ENCODE results near the gene ZNF598.

DNA sequence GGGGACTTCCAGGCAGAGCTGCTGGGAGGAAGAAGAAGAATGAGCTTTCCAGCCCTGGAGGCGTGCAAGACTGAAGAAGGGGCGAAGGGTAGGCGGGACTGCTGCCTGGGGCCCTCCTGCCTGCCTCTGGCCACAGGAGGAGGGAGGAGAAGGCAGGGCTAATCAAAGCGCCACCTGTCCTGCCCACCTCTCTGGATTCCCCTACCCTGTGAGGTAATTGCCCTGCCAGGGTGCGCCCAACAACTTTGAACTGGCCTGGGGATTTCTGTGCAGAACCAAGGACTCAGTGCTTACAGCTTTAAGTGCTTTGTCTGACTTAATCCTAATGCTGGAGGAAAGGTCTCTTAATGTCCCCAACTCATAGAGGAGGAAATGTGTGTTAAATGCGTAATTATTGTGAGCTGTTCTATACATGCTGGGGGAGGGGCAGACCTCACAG, 28.2 kb downstream of the ZNF598 start, which contains the start of gene NOXO1:
- TF ChIP-seq RXRA (CRISPR knock-in tag; IDR thresholded peaks at IDR 0.05) (no peak), ETV5 (CRISPR knock-in tag; IDR thresholded peaks at IDR 0.05; ENCODE audit: borderline replicate concordance) (no peak), SRF (IDR thresholded peaks at IDR 0.05; ENCODE audit: low read depth, low read length) (no peak), EP300 (IDR thresholded peaks at IDR 0.05; ENCODE audit: low read depth in 2 of 2, low read length in 2 of 2) (no peak), EP300 (CRISPR knock-in tag; IDR thresholded peaks at IDR 0.05; ENCODE audit: borderline replicate concordance) (no peak), EHMT2 (IDR thresholded peaks at IDR 0.05; ENCODE audit: borderline replicate concordance, low read depth, low read length) (no peak)

All from HepG2 (cell line).